Activated CD4-positive, CD25-positive, alpha-beta regulatory T cell treated with anti-CD3 and anti-CD28 coated beads, Interleukin-2, amount 50 U/mL, for 24 hours (primary cell): ENCODE results near the gene C16orf89.
"Not testable (repeated sequence)": the region's sequence is repeated elsewhere in the genome, so short reads cannot be mapped to it uniquely, and the experiment has no call there.

Source experiments
- ATAC-seq, 2 donors: fragments of 150-1000 bp; cut with Tn5 transposase; one replicate each; pipeline ENCODE4 v1.10.0; 2021; ENCODE audit warnings: mild to moderate bottlenecking in 1 of 2, moderate library complexity in 1 of 2

C16orf89 gene

GRCh38 chr16:5059386-5060072 is 6.2 kb downstream of the C16orf89 start:
- no peak for ATAC-seq

GRCh38 chr16:5058476-5058875 is 7.3 kb downstream of the C16orf89 start:
- ATAC-seq: no peak

GRCh38 chr16:5056352-5056751 is 9.4 kb downstream of the C16orf89 start:
- ATAC-seq: peak; percentile 46 to 66

DNA sequence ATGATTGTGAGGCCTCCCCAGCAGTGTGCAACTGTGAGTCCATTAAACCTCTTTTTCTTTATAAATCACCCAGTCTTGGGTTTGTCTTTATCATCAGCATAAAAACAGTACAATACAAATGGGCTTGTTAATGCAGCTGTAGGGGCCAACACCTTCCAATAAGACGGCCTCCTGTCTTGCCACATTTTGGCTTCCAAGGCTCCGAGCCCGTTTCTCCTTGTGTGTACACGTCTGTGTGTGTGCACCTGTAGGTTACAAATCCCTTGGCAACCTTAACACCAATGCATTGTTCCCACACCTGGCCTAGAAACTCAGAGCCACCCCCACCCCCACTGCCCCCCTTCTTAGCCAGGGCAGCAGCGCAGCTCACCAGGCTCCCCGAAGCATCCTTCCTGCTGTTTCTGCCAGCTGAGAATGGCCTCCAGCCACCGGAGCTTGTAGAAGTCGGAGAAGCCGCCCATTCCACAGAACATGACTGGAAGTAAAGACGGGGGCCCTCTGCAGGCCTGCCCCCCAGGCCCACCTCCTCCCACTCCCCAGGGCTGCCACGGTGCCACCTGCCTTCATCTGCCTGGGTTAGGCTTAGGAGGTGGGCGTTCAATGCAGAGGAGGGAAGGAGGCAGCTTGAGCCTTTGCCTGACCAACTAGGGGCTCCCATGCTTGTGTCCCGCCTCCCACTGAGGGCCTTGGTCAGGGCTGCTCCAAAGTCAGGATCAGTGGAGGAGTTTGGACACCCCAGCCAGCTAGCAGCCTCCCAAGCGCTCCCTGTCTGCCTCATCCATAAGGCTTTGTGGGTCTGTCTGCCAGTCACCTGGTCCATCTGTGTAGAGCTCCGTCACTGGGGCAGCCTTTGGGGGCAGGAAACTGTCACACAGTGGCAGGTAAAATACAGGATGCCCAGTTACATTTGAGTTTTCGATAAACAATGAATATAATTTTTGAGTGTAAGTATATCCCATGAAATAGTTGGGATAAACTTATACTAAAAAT is 10.6 kb downstream of the C16orf89 start:
- no peak for ATAC-seq

DNA sequence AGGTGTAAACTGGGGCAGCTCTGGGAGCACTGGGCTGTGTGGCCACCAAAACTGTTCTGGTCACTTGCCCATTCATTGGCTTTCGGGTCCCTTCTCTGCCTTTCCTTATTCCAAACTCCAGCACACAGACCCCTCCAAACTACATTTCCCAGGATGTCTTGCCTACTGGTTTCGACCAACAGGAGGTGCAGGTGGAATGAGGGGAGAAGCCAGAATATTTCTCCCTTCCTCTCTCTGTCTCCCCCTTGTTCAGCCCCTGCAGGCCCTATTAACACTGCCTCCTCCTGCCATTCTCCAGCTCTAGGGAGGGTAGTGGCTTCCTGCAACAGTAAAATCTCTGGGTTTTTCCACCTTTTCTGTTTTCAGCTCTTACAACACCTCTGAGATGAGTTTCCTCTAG is 18.8 kb downstream of the C16orf89 start:
- ATAC-seq: no peak

DNA sequence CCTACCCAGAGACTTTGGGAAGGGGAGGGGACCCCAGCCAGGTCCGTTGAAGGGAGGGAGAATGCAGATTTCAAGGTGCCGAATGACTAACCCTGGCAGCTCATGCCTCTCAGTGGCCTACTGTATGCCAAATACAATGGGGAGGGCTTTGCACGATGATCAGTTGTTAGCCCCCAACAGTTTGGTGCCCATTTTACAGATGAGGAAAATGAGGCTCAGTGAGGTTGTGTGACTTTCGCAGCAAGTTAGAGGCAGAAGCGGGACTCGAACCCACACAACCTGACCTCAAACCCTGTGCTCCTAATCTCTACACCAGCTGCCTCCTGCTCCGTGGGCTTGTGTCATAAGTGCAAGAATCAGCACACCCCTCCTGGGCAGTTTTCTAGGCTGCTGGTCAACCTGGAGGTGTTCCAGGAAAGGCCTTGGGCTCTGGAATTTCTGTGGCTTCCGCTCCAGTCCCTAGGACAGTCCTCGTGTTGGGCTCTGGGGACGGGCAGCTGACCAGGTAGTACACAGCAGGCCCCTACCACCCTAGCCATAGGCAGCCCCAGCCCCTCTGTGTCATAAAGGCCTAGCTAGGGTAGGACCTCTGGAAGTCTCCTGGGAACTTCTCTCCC is 20.1 kb downstream of the C16orf89 start:
- no peak for ATAC-seq

DNA sequence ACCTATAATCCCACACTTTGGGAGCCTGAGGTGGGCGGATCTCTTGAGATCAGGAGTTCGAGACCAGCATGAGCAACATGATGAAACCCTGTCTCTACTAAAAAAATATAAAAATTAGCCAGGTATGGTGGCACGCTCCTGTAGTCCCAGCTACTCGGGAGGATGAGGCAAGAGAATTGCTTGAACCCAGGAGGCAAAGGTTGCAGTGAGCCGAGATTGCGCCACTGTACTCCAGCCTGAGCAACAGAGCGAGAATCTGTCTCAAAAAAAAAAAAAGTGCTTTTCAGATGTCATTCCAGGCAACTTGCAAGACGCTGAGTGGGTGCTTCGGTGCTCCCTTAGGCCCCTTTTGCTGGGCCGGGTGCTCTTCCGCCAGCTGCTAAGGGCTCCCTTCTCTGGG is 21.2 kb downstream of the C16orf89 start:
- not testable (repeated sequence) for ATAC-seq

- ATAC-seq: no peak
Observed at GRCh38 chr16:5044011-5044540, 21.7 kb downstream of the C16orf89 start.

GRCh38 chr16:5042574-5043171 is 23.1 kb downstream of the C16orf89 start:
- ATAC-seq: no peak

GRCh38 chr16:5041600-5042133 is 24.1 kb downstream of the C16orf89 start:
- ATAC-seq: no peak

- no peak for ATAC-seq
Observed at GRCh38 chr16:5040451-5040850, 25.3 kb downstream of the C16orf89 start.

DNA sequence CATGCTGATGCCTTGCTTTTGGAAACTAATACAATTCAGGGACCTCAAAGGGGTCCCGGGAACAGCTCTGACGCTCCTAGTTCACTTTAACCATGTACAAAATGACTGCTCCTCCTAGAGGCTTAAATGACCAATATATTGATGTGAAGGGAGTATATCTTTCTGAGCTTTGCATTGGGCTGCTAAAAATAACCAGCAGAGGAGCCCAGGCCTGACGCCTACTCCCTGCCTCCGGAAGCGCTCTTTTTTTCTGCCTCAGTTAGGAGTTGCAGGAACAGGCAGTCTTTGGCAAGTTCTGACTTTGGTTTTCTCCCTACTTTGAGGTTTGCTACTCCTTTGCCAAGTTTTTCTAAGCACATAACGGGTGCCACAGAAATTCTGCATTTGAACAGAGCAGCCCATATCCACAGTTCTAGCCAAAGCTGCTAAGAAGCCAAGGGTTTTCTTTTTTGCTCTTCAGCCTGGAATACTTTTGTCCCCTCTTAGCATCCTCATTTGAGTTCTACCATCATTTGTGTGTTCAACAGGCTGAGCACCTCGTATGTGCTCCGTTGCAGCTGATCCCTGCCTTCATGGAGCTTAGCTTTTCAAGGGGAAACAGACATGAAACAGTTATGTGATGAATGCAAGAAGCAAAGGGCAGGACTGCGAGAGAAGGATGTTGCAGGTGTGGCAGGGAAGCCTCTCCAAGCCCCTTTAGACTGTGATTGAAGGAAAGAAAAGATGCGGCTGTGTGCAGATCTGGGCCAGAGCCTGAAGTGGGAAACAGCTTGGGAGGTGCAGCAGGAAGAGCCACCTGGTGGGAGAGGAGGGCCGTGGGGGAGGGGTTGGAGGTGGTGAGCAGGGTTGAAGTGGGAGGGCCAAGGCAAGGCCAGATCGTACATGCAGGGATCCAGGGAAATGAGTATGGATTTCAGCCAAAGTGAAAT is 29.3 kb downstream of the C16orf89 start:
- ATAC-seq: no peak

- ATAC-seq: no peak
Observed at GRCh38 chr16:5035909-5036227, 29.9 kb downstream of the C16orf89 start.

DNA sequence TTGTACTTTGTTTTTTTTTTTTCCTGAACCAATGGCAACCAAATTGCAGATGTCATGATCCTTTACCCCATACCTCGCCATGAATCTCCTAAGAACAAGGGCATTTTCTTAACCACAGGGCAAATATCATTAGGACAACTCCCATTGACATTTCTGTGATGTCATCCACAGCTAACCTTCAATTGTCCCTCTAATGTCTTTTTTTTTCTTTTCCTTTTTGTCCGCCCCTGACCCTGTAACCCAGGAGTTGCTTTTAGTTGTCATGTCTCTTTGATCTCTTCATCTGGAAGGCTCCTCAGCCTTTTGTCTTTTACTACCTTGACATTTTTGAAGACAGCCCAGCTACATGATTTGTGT is 31.6 kb downstream of the C16orf89 start:
- ATAC-seq: no peak

DNA sequence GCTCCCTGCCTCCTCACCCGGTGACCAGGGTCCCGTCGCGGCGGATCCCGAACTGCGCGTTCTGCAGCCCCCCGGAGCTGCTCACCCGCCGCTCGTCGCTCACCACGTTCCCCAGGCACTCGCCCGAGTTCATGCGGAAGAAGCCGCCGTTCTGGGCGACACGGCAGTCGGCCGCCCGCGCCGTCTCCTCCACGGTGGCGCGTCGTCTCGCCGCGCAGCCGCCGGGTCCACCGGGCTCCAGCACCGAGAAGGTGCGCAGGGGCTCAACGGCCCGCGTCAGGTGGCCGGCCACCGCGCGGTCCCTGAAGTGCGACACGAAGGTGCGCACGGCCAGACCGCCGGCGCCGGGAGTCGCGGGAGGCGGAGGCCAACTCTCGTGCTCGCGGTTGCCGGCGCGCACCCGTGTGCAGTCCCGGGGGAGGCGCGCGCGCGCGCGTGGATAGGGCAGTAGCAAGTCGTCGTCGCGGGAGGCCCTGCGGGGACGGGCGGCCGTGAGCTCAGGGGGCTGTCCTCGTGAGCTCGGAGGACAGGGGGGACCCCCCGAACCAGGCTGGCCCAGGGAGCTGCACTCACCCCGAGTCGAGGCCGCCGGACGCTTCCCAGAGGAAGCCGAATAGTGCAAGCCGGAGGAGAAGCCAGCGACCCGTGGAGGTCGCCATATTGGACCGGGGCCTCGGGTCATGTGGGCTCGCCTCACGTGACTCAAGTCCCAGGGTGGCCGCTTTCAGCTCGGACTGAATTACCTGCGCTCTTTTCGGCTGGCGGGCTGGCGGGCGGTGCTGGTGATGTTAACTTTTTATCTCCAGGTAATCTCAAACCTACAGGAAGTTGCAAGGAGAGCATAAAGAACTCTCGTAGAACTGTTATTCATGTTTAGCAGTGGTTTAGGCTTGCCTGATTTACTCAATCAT is 32.2 kb downstream of the C16orf89 start, which contains the start of gene NAGPA:
TSS of gene NAGPA (minus strand) at position 680 of the 911 bp plus-strand sequence. CDS start at position 659, 21 bp downstream.
- ATAC-seq: peak; percentile 91 to 92

GRCh38 chr16:5032748-5033167 is 33.0 kb downstream of the C16orf89 start:
- no peak for ATAC-seq

DNA sequence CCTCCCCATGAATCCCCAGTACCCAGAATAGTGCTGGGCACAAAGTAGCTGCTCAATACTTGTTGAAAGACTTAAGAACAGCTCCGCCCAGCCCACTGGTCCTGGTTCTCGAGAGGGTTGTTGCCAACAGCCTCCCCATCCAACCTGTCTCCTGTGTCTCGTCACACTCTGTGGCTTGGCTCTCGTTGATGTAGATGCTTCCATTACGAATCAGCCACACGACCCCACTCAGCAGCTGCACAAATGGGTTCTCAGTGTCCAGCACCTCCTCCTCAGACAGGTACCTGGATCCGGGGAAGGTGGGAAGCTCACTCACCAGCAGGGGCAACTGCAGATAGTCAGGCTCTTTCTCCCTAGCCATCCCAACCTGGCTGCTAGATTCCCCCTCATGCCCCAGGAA is 34.2 kb downstream of the C16orf89 start:
- no peak for ATAC-seq

- ATAC-seq: no peak
Observed at GRCh38 chr16:5030251-5030870, 35.4 kb downstream of the C16orf89 start.

DNA sequence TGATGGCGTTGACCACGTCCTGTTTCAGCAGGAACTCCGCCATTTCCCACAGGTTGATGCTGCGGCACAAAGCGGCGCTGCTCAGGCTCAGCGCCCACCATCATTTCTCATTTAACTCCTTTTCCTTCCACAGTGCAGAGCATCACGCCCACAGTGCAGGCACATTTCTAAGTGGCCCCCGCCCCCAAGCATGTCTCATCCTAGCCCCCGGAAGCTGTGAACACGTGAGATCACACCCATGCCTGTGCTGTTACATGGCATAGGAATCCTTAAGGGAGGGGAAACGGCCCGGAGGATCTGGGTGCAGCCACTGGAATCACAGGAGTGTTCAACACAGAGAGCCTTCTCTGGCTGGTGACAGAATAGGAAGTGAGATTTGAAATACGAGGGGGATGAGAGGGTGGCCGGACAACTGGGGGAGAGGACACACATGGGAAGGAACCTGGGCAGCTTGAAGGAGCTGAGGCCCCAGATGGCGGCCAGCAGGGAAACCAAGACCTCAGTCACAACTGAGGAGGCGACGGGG is 36.7 kb downstream of the C16orf89 start:
- ATAC-seq: no peak
